Measurements from ENCODE around the gene ABCC10.
"Not testable (repeated sequence)": the region's sequence is repeated elsewhere in the genome, so short reads cannot be mapped to it uniquely, and the experiment has no call there.

Gene ABCC10

DNA sequence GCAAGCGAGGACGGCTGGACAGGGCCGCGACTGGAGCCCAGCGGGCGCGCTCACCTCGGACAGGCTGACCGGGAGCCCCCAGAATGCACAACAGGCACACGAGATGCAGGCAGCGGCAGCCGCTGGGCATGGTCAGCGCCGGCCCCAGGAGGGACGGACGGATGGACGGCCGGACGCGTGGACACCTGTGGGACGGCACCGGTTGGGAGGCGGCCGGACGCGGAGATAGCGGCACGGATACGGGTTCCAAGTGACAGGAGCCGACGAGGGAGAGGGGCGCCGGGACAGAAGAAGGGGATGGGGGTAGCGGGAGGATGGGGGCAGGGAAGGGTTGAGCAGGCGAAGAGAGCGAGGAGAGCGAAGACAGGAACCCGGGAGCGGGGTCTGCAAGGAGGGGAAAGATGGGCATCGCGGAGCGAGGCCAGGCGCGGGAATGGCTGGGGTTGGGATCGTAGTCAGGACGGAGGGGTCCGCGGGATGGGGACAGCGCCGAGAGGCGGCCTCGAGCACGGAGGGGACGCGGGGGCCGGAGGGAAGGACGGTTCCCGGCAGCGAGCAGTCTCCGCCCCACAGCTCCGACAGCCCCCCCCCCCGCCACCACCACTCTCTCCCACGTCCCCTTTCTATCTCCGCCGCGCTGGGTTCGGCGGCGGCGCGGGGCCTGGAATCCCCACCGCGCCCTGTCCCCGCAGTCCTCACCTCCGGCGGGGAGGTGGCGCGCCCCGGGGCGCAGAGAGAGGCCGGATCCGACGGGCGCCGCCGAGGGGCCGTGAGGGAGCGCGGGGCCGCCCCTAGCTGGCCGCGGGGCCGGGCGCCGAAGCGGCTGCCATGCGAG, 27.6 kb downstream of the ABCC10 start:
- Histone ChIP-seq H3K4me3 (ENCODE audit: low read length) (peak overlapping the region; percentile 17), H4K8ac (ENCODE audit: low read depth, low read length) (no peak overlapping the region), H3K27me3 (ENCODE audit: insufficient read depth, low read length, poor library complexity) (peaks cover 6% of the 10 kb centered on the region), H3K4me2 (ENCODE audit: low read length) (peak overlapping the region; percentile 56), H3K9ac (ENCODE audit: low read length) (peak overlapping the region; percentile 23), H3K4ac (ENCODE audit: low read depth, low read length) (no peak overlapping the region), H3K56ac (ENCODE audit: low read length) (peak overlapping the region; percentile 61), H3K18ac (ENCODE audit: low read length) (no peak overlapping the region), H2BK120ac (ENCODE audit: low read depth, low read length) (no peak overlapping the region), H3K79me2 (ENCODE audit: control insufficient read depth, insufficient read depth, low read length) (no peaks in the 10 kb centered on the region), H3K36me3 (ENCODE audit: control insufficient read depth, insufficient read depth, low read length) (no peaks in the 10 kb centered on the region), H2AK5ac (ENCODE audit: low read length) (no peak overlapping the region), H3K27ac (ENCODE audit: low read depth, low read length) (no peak overlapping the region), H3K4me1 (ENCODE audit: control insufficient read depth, low read depth, low read length) (no peaks in the 10 kb centered on the region), H4K5ac (ENCODE audit: low read length) (no peak overlapping the region), H2BK5ac (ENCODE audit: low read length) (no peak overlapping the region), H3K23ac (ENCODE audit: low read length) (no peak overlapping the region), H3K79me1 (ENCODE audit: low read length) (no peaks in the 10 kb centered on the region), H2BK15ac (replicated peaks; ENCODE audit: low read depth) (no peak overlapping the region)
- no CpG with 5 or more reads among the region's 97 CpGs for WGBS (ENCODE audit: extremely low coverage, insufficient coverage, low lambda C conversion rate)
- DNase-seq: peak; percentile 81

DNA sequence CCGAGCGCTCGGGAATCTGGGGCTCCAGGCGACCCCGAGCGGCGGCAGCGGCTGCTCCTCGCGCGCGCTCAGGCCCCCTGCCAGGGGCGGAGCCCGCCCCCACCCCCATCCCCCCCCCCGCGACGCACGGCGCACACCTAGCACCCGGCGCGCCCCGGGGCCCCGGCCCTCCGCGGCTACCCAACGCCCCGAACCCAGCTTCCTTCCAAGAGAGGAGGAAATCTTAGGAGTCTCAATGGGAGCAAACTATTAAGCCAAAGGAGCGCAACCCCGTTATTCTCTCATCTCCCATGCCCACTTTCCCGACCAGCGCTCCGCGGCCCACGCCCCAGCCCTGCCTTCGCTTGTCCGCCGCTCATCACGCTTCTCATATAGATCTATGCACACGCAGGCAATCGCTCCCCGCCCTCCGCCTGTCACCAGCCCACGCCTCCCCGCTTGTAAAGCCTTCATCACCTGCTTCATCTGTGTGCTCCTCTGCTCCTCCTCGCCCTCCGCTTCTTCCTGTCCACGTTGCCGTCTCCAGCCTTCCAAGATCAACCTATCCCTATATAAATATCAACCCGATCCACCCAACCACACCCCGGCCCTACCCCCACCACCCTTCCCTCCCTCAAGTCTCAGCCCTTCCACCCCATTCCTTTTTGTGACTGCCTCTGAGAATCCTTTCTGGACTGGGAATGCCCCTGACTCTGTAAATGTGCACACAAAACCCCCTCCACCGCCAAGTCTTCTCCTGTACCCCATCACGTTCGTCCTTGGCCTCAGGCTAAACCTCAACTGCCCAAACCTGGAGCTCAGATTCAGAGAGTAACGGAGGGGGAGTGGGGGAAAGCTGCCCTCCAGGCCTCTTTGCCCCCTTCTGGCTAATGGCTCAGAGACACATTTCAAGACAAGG, 28.4 kb downstream of the ABCC10 start, which contains the start of gene DLK2:
Gene DLK2 (minus strand): TSS at position 18 of the 898 bp plus-strand sequence. CDS start 723 bp downstream, outside the sequence.
- no CpG with 5 or more reads among the region's 55 CpGs for WGBS (ENCODE audit: extremely low coverage, insufficient coverage, low lambda C conversion rate)
- Histone ChIP-seq H3K27ac (ENCODE audit: low read depth, low read length) (no peak within 1 kb of the TSS), H4K8ac (ENCODE audit: low read depth, low read length) (no peak within 1 kb of the TSS), H3K79me2 (ENCODE audit: control insufficient read depth, insufficient read depth, low read length) (no peaks in the 10 kb centered on the region), H3K4ac (ENCODE audit: low read depth, low read length) (no peak within 1 kb of the TSS), H2BK120ac (ENCODE audit: low read depth, low read length) (no peak within 1 kb of the TSS), H2BK5ac (ENCODE audit: low read length) (no peak within 1 kb of the TSS), H2BK15ac (replicated peaks; ENCODE audit: low read depth) (no peak within 1 kb of the TSS), H3K79me1 (ENCODE audit: low read length) (no peaks in the 10 kb centered on the region), H3K27me3 (ENCODE audit: insufficient read depth, low read length, poor library complexity) (peaks cover 6% of the 10 kb centered on the region), H3K4me2 (ENCODE audit: low read length) (peak within 1 kb of the TSS; percentile 61), H3K56ac (ENCODE audit: low read length) (peak within 1 kb of the TSS; percentile 61), H3K18ac (ENCODE audit: low read length) (no peak within 1 kb of the TSS), H4K5ac (ENCODE audit: low read length) (no peak within 1 kb of the TSS), H3K4me1 (ENCODE audit: control insufficient read depth, low read depth, low read length) (no peaks in the 10 kb centered on the region), H3K36me3 (ENCODE audit: control insufficient read depth, insufficient read depth, low read length) (no peaks in the 10 kb centered on the region), H3K4me3 (ENCODE audit: low read length) (peak within 1 kb of the TSS; percentile 17), H3K9ac (ENCODE audit: low read length) (peak within 1 kb of the TSS; percentile 23), H2AK5ac (ENCODE audit: low read length) (no peak within 1 kb of the TSS), H3K23ac (ENCODE audit: low read length) (no peak within 1 kb of the TSS)
- peak; percentile 37 for DNase-seq

DNA sequence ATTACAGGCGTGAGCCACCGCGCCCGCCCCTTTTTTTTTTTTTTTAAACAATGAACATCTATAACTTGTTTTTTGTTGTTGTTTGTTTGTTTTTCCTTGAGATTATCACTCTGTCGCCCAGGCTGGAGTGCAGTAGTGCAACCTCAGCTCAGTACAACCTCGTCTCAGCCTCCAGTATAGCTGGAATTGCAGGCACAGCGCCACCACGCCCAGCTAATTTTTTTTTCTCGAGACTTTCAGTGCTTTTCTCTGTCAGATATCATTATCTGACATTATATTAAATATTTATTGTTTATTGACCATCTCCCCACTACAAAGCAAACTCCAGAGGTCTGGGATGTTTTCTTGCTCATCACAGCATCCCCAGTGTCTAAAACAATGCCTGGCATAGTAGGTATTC, 30.3 kb downstream of the ABCC10 start:
- no peak overlapping the region for H3K56ac ChIP-seq (ENCODE audit: low read length)
- H3K79me1 ChIP-seq (ENCODE audit: low read length): no peaks in the 10 kb centered on the region
- H2BK15ac ChIP-seq (replicated peaks; ENCODE audit: low read depth): no peak overlapping the region
- no peak overlapping the region for H3K4me3 ChIP-seq (ENCODE audit: low read length)
- no peaks in the 10 kb centered on the region for H3K36me3 ChIP-seq (ENCODE audit: control insufficient read depth, insufficient read depth, low read length)
- H2BK120ac ChIP-seq (ENCODE audit: low read depth, low read length): no peak overlapping the region
- H4K5ac ChIP-seq (ENCODE audit: low read length): no peak overlapping the region
- no peak overlapping the region for H3K4me2 ChIP-seq (ENCODE audit: low read length)
- no peak overlapping the region for H3K23ac ChIP-seq (ENCODE audit: low read length)
- no CpG with 5 or more reads among the region's 9 CpGs for WGBS (ENCODE audit: extremely low coverage, insufficient coverage, low lambda C conversion rate)
- no peak overlapping the region for H3K18ac ChIP-seq (ENCODE audit: low read length)
- H2BK5ac ChIP-seq (ENCODE audit: low read length): no peak overlapping the region
- no peaks in the 10 kb centered on the region for H3K4me1 ChIP-seq (ENCODE audit: control insufficient read depth, low read depth, low read length)
- H3K27ac ChIP-seq (ENCODE audit: low read depth, low read length): no peak overlapping the region
- DNase-seq: no peak
- no peak overlapping the region for H3K9ac ChIP-seq (ENCODE audit: low read length)
- no peak overlapping the region for H4K8ac ChIP-seq (ENCODE audit: low read depth, low read length)
- H2AK5ac ChIP-seq (ENCODE audit: low read length): no peak overlapping the region
- no peak overlapping the region for H3K4ac ChIP-seq (ENCODE audit: low read depth, low read length)
- no peaks in the 10 kb centered on the region for H3K79me2 ChIP-seq (ENCODE audit: control insufficient read depth, insufficient read depth, low read length)
- peaks cover 6% of the 10 kb centered on the region for H3K27me3 ChIP-seq (ENCODE audit: insufficient read depth, low read length, poor library complexity)

DNA sequence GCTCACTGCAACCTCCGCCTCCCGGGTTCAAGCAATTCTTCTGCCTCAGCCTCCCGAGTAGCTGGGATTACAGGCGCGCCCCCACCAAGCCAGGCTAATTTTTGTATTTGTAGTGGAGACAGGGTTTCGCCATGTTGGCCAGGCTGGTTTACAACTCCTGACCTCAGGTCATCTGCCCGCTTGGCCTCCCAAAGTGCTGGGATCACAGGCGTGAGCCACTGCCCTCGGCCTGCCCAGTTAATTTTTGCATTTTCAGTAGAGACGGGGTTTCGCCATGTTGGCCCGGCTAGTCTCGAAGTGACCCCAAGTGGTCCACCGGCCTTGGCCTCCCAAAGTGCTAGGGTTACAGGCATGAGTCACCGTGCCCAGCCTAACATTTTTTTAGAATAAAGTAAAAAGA, 30.8 kb downstream of the ABCC10 start:
- not testable (repeated sequence) for H3K56ac ChIP-seq (ENCODE audit: low read length); DNase-seq; H3K4me3 ChIP-seq (ENCODE audit: low read length); H2BK15ac ChIP-seq (replicated peaks; ENCODE audit: low read depth); H3K79me2 ChIP-seq (ENCODE audit: control insufficient read depth, insufficient read depth, low read length); H3K36me3 ChIP-seq (ENCODE audit: control insufficient read depth, insufficient read depth, low read length); H3K9ac ChIP-seq (ENCODE audit: low read length); H2BK120ac ChIP-seq (ENCODE audit: low read depth, low read length); H3K79me1 ChIP-seq (ENCODE audit: low read length); H3K4me1 ChIP-seq (ENCODE audit: control insufficient read depth, low read depth, low read length); H3K27me3 ChIP-seq (ENCODE audit: insufficient read depth, low read length, poor library complexity); H3K4ac ChIP-seq (ENCODE audit: low read depth, low read length); H3K18ac ChIP-seq (ENCODE audit: low read length); H2BK5ac ChIP-seq (ENCODE audit: low read length); H4K8ac ChIP-seq (ENCODE audit: low read depth, low read length); H3K23ac ChIP-seq (ENCODE audit: low read length); H2AK5ac ChIP-seq (ENCODE audit: low read length); H3K4me2 ChIP-seq (ENCODE audit: low read length); H4K5ac ChIP-seq (ENCODE audit: low read length); H3K27ac ChIP-seq (ENCODE audit: low read depth, low read length)
- WGBS (ENCODE audit: extremely low coverage, insufficient coverage, low lambda C conversion rate): no CpG with 5 or more reads among the region's 15 CpGs

DNA sequence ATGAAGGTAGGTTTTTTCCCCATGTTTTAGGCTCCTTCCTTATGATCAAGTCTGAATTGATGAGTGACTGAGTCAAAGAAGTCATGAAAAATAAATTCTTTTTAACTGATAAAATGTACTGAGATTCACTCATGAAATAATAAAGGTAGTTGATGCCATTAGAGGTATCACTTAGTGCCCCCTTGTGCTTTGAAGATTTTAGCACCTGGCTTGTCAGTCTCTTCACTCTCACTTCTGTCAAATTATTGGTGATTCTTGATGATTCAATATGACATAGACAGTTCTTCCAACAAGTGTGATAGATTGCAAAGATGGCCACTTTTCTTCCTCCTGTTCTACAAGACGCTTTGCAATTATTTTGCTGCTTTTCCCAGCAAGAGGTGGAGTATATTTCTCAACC, 32.2 kb downstream of the ABCC10 start:
- no peak for DNase-seq
- Histone ChIP-seq H3K27me3 (ENCODE audit: insufficient read depth, low read length, poor library complexity) (peaks cover 6% of the 10 kb centered on the region), H2BK120ac (ENCODE audit: low read depth, low read length) (no peak overlapping the region), H3K4me3 (ENCODE audit: low read length) (no peak overlapping the region), H4K5ac (ENCODE audit: low read length) (no peak overlapping the region), H3K9ac (ENCODE audit: low read length) (no peak overlapping the region), H3K23ac (ENCODE audit: low read length) (no peak overlapping the region), H3K79me1 (ENCODE audit: low read length) (no peaks in the 10 kb centered on the region), H3K4ac (ENCODE audit: low read depth, low read length) (no peak overlapping the region), H3K79me2 (ENCODE audit: control insufficient read depth, insufficient read depth, low read length) (no peaks in the 10 kb centered on the region), H3K4me2 (ENCODE audit: low read length) (no peak overlapping the region), H3K36me3 (ENCODE audit: control insufficient read depth, insufficient read depth, low read length) (no peaks in the 10 kb centered on the region), H3K56ac (ENCODE audit: low read length) (no peak overlapping the region), H4K8ac (ENCODE audit: low read depth, low read length) (no peak overlapping the region), H3K4me1 (ENCODE audit: control insufficient read depth, low read depth, low read length) (no peaks in the 10 kb centered on the region), H2BK15ac (replicated peaks; ENCODE audit: low read depth) (no peak overlapping the region), H3K27ac (ENCODE audit: low read depth, low read length) (no peak overlapping the region), H2BK5ac (ENCODE audit: low read length) (no peak overlapping the region), H3K18ac (ENCODE audit: low read length) (no peak overlapping the region), H2AK5ac (ENCODE audit: low read length) (no peak overlapping the region)
- no CpG with 5 or more reads among the region's 1 CpG for WGBS (ENCODE audit: extremely low coverage, insufficient coverage, low lambda C conversion rate)

Data from mesendoderm (in vitro differentiated cells).